Thymus (tissue), 11 donors: ENCODE data around the gene KRTAP9-2. TPM values are rescaled to one million over a fixed set of nuclear protein-coding genes. Genes with fewer than 3 reads are reported as not detected.
"Not testable (repeated sequence)": the region's sequence is repeated elsewhere in the genome, so short reads cannot be mapped to it uniquely, and the experiment has no call there.

Experiments used
- DNase-seq, 9 donors: peaks; one replicate each; pipeline ENCODE4 v3.0.0-alpha.2; 2013; ENCODE audit warnings: low spot score in 9 of 9, low read depth in 6 of 9, missing footprints in 1 of 9
- H3K27ac ChIP-seq, 2 donors: one replicate each; pipeline ENCODE4 v1.5.1; 2013; ENCODE audit warnings: control low read depth in 1 of 2, low read depth in 1 of 2, low read length in 1 of 2, mild to moderate bottlenecking in 1 of 2, moderate library complexity in 1 of 2
- H3K27me3 ChIP-seq, 2 donors: one replicate each; pipeline ENCODE4 v1.5.1; 2013; ENCODE audit warnings: low read length in 1 of 2; ENCODE audit not compliant: control insufficient read depth in 2 of 2, insufficient read depth in 1 of 2
- H3K36me3 ChIP-seq, 2 donors: one replicate each; pipeline ENCODE4 v1.5.1; 2013; ENCODE audit warnings: low read length in 1 of 2, mild to moderate bottlenecking in 1 of 2, moderate library complexity in 1 of 2; ENCODE audit not compliant: control insufficient read depth in 2 of 2, insufficient read depth in 2 of 2
- H3K4me1 ChIP-seq, 2 donors: one replicate each; pipeline ENCODE4 v1.5.1; 2013; ENCODE audit warnings: low read length in 2 of 2; ENCODE audit not compliant: control insufficient read depth in 2 of 2, insufficient read depth in 2 of 2
- H3K4me3 ChIP-seq, 2 donors: one replicate each; pipeline ENCODE4 v1.5.1; 2013; ENCODE audit warnings: low read length in 2 of 2, control low read depth in 1 of 2, mild to moderate bottlenecking in 1 of 2
- H3K9me3 ChIP-seq, 2 donors: one replicate each; pipeline ENCODE4 v1.5.1; 2013; ENCODE audit warnings: low read length in 1 of 2, mild to moderate bottlenecking in 1 of 2; ENCODE audit not compliant: control insufficient read depth in 2 of 2, insufficient read depth in 1 of 2
- WGBS: extraction: QIAGEN DNeasy Blood & Tissue Kit; methylation state at CpG from one replicate; pipeline ENCODE4 v1.1.7; 2013; 5-methylcytosine and 5-hydroxymethylcytosine counted together
- polyA plus RNA-seq: library from polyadenylated mRNA; stranded (reverse); fragments of 200-250 nt; gene quantifications from one replicate; pipeline ENCODE4 v1.2.3, GENCODE V29; 2013
- total RNA-seq: library from RNA; stranded (reverse); fragments of 120-200 nt; gene quantifications from one replicate; pipeline ENCODE4 v1.2.4, GENCODE V29; 2013
- donor health status: healthy.

Gene KRTAP9-2
- total and polyA plus RNA-seq, 2 donors, result not detected

DNA sequence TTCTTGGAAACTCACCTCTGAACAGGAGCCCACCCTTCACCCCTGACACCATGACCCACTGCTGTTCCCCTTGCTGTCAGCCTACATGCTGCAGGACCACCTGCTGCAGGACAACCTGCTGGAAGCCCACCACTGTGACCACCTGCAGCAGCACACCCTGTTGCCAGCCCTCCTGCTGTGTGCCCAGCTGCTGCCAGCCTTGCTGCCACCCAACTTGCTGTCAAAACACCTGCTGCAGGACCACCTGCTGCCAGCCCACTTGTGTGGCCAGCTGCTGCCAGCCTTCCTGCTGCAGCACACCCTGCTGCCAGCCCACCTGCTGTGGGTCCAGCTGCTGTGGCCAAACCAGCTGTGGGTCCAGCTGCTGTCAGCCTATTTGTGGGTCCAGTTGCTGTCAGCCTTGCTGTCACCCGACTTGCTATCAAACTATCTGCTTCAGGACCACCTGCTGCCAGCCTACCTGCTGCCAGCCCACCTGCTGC is 36.6 kb upstream of the KRTAP9-2 start, which contains the start of gene KRTAP9-1:
KRTAP9-1 (plus strand) TSS at position 51 of the 482 bp plus-strand sequence; CDS start at position 51, 0 bp downstream.
- not testable (repeated sequence) for H3K4me1 ChIP-seq, H3K9me3 ChIP-seq, H3K4me3 ChIP-seq, H3K27me3 ChIP-seq, DNase-seq, H3K36me3 ChIP-seq, H3K27ac ChIP-seq
- 100% methylated on average over 1 of the region's 1 CpG for WGBS

- WGBS, result 91% methylated on average over 3 of the region's 3 CpGs
- Histone ChIP-seq H3K4me3 (no peak overlapping the region), H3K4me1 (no peaks in the 10 kb centered on the region)
Measured at GRCh38 chr17:41190328-41190727, 36.1 kb upstream of the KRTAP9-2 start.

DNA sequence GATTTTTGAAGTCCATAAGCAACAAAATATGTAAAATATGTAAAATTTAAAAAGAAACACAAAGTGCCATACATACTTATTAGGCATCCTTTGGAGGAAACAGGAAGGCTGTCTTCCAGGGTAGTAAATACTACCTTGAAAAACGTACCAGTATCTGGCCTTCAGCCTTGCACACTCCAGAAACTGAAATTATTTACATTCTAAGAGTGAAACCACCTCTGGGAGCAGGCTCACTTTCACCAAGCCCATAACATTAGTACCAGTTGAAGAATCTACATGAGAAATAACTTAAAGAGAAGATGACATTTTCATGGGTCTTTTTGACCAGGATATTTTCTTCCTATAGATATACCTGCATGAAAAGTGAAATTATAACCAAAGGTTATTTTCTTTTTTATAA is 30.4 kb upstream of the KRTAP9-2 start:
- H3K9me3 ChIP-seq, result no peaks in the 10 kb centered on the region
- no peak overlapping the region for H3K27ac ChIP-seq
- no peak overlapping the region for H3K4me3 ChIP-seq
- 54% methylated on average over 1 of the region's 1 CpG for WGBS
- no peaks in the 10 kb centered on the region for H3K4me1 ChIP-seq
- no peaks in the 10 kb centered on the region for H3K27me3 ChIP-seq
- H3K36me3 ChIP-seq, result no peaks in the 10 kb centered on the region
- no peak for DNase-seq

More at GRCh38 chr17:41190328-41190727, 36.1 kb upstream of the KRTAP9-2 start:
- Histone ChIP-seq H3K36me3 (no peaks in the 10 kb centered on the region), H3K27ac (no peak overlapping the region), H3K27me3 (no peaks in the 10 kb centered on the region), H3K9me3 (no peaks in the 10 kb centered on the region)
- DNase-seq, result no peak

- Histone ChIP-seq H3K4me3 (no peak overlapping the region), H3K36me3 (no peaks in the 10 kb centered on the region), H3K9me3 (no peaks in the 10 kb centered on the region), H3K4me1 (no peaks in the 10 kb centered on the region), H3K27me3 (no peaks in the 10 kb centered on the region), H3K27ac (no peak overlapping the region)
- no peak for DNase-seq
- WGBS, result 74% methylated on average over 5 of the region's 5 CpGs
Measured at GRCh38 chr17:41199421-41200078, 26.9 kb upstream of the KRTAP9-2 start.

DNA sequence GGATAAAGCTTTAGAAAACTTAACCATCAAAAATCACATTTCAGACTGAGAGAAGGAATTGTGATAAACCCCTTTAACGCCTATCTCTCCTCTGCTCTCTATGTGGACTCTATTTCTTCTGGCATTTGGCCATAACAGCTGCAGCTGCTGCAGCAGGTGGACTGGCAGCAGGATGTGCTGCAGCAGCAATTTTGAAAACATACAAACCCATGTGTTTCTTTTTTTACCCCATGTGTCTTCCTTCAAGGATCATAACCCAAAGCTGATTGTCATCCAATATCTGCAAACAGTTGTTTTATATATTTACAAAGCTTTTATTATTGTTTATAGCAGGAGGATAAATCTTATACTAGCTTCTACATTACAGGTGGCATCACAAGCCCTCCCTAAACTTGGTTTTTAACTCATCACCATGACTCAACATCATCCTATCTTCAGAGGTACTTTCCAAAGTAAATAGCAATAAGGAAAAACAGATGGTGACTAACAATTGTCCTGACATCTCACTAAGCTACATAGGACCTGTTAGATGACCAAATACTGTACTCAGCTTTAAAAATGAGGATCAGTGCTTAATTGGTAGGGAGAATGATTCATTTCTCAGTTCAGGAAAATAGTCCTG is 14.5 kb upstream of the KRTAP9-2 start:
- no peak overlapping the region for H3K4me3 ChIP-seq
- no peaks in the 10 kb centered on the region for H3K27me3 ChIP-seq
- no peaks in the 10 kb centered on the region for H3K36me3 ChIP-seq
- H3K4me1 ChIP-seq, result no peaks in the 10 kb centered on the region
- no peak overlapping the region for H3K27ac ChIP-seq
- H3K9me3 ChIP-seq, result no peaks in the 10 kb centered on the region
- 73% methylated on average over 1 of the region's 1 CpG for WGBS
- peak in 1 of 9 donors; percentile 2 for DNase-seq

DNA sequence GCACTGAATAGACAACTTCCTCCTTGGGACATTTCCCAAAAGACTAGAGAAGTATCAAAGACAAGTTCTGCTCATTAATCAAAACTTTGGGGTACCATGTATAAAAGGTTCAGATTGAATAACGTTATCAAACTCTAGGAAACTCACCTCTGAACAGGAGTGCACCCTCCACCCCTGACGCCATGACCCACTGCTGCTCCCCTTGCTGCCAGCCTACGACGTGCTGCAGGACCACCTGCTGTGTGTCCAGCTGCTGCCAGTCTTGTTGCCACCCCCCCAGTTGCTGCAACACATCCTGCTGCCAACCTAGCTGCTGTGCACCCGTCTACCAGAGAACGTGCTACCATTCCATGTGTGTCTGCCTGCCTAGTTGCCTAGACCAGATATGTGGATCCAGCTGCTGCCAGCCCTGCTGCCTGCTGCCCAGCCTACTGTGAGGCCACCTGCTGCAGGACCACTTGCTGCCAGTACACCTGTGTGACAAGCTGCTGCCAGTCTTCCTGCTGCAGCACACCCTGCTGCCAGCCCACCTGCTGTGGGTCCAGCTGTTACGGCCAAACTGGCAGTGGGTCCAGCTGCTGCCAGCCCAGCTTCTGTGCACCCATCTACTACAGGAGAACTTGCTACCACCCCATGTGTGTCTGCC is 13.8 kb upstream of the KRTAP9-2 start:
- Histone ChIP-seq H3K27ac (no peak overlapping the region), H3K36me3 (no peaks in the 10 kb centered on the region), H3K27me3 (no peaks in the 10 kb centered on the region), H3K4me1 (no peaks in the 10 kb centered on the region), H3K9me3 (no peaks in the 10 kb centered on the region), H3K4me3 (no peak overlapping the region)
- 91% methylated on average over 7 of the region's 7 CpGs for WGBS
- DNase-seq, result no peak

GRCh38 chr17:41215681-41216080 is 10.8 kb upstream of the KRTAP9-2 start:
- no peak for DNase-seq
- no peaks in the 10 kb centered on the region for H3K36me3 ChIP-seq
- H3K4me1 ChIP-seq, result no peaks in the 10 kb centered on the region
- no peak overlapping the region for H3K27ac ChIP-seq
- 85% methylated on average over 1 of the region's 1 CpG for WGBS
- no peaks in the 10 kb centered on the region for H3K27me3 ChIP-seq
- no peak overlapping the region for H3K4me3 ChIP-seq
- no peaks in the 10 kb centered on the region for H3K9me3 ChIP-seq

DNA sequence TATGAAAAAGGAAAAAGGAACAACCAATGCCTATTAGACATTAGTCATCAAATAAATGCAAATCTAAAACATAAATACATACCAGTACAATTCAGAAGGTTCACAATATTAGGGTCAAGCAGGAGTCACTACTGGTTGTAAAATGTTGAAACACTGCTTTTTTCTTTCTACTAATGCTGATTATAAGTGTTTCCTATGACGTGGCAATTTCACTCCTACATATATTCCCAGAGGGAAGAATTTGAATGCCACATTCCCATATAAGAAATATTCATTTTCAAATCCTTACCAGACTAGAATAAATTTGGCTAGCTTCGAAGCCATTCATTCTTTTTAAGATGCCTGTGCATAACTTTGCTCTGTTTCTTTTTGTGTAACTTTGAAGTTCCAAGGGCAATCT is 2.6 kb upstream of the KRTAP9-2 start:
- Histone ChIP-seq H3K27ac (no peak overlapping the region), H3K36me3 (no peaks in the 10 kb centered on the region), H3K27me3 (no peaks in the 10 kb centered on the region), H3K4me1 (no peaks in the 10 kb centered on the region), H3K9me3 (no peaks in the 10 kb centered on the region), H3K4me3 (no peak overlapping the region)
- DNase-seq, result no peak
- 84% methylated on average over 2 of the region's 2 CpGs for WGBS

DNA sequence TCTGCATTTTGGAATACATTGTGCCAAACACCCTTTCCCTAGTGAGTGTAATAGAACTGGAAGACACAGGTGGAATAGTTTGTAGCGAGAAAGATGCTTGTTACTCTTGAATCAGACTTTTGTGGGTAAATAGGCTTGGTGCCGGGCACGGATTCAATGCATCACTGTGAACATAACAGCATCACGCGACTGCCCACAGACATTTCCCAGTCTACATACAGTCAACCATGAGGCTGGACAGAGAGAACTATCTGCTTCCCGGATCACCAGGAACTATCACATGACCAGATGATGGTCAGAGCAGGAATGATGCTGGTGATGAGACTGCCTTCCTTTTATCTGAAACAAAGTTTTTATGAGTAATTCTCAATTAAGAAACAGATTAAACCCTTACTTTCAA is 397 bp upstream of the KRTAP9-2 start:
- no peak for DNase-seq
- no peaks in the 10 kb centered on the region for H3K27me3 ChIP-seq
- no peaks in the 10 kb centered on the region for H3K9me3 ChIP-seq
- no peak overlapping the region for H3K4me3 ChIP-seq
- no peaks in the 10 kb centered on the region for H3K4me1 ChIP-seq
- no peaks in the 10 kb centered on the region for H3K36me3 ChIP-seq
- no peak overlapping the region for H3K27ac ChIP-seq
- 96% methylated on average over 6 of the region's 6 CpGs for WGBS
